ENCODE results near the gene PHF13. TPM values are rescaled to one million over a fixed set of nuclear protein-coding genes. Genes with fewer than 3 reads are reported as not detected.

Gene PHF13
- total RNA-seq, 1 donor from 2014 or later = 16.3 TPM

GRCh38 chr1:6586404-6586816 is 27.1 kb upstream of the PHF13 start:
- intact Hi-C loops (cut with micrococcal nuclease) = no loop called here

- intact Hi-C loops (cut with micrococcal nuclease) = no loop called here
These were observed 26.1 kb upstream of the PHF13 start for GRCh38 chr1:6587261-6588005.

- intact Hi-C loops (cut with micrococcal nuclease) = no loop called here
These were observed 25.2 kb upstream of the PHF13 start for GRCh38 chr1:6588128-6588892.

- intact Hi-C loops (cut with micrococcal nuclease) = no loop called here
These were observed 24.5 kb upstream of the PHF13 start for GRCh38 chr1:6588893-6589520.

- intact Hi-C loops (cut with micrococcal nuclease) = no loop called here
These were observed 23.5 kb upstream of the PHF13 start for GRCh38 chr1:6590046-6590445.

GRCh38 chr1:6591222-6591621 is 22.3 kb upstream of the PHF13 start:
- intact Hi-C loops (cut with micrococcal nuclease) = no loop called here

GRCh38 chr1:6591644-6592043 is 21.9 kb upstream of the PHF13 start:
- intact Hi-C loops (cut with micrococcal nuclease) = no loop called here

GRCh38 chr1:6592441-6592840 is 21.1 kb upstream of the PHF13 start:
- intact Hi-C loops (cut with micrococcal nuclease) = no loop called here

GRCh38 chr1:6592865-6593593 is 20.5 kb upstream of the PHF13 start:
- intact Hi-C loops (cut with micrococcal nuclease) = no loop called here

- intact Hi-C loops (cut with micrococcal nuclease) = no loop called here
These were observed 19.7 kb upstream of the PHF13 start for GRCh38 chr1:6593810-6594209.

GRCh38 chr1:6594977-6595740 is 18.4 kb upstream of the PHF13 start:
- intact Hi-C loops (cut with micrococcal nuclease) = no loop called here

- intact Hi-C loops (cut with micrococcal nuclease) = no loop called here
These were observed 17.2 kb upstream of the PHF13 start for GRCh38 chr1:6596351-6596750.

- intact Hi-C loops (cut with micrococcal nuclease) = no loop called here
These were observed 16.4 kb upstream of the PHF13 start for GRCh38 chr1:6596886-6597776.

GRCh38 chr1:6597777-6598131 is 15.8 kb upstream of the PHF13 start:
- intact Hi-C loops (cut with micrococcal nuclease) = no loop called here

GRCh38 chr1:6599141-6599975 is 14.2 kb upstream of the PHF13 start:
- intact Hi-C loops (cut with micrococcal nuclease) = no loop called here

GRCh38 chr1:6599991-6600390 is 13.5 kb upstream of the PHF13 start:
- intact Hi-C loops (cut with micrococcal nuclease) = loop anchor here (2.0 to 10.0 kb wide), 4 partner anchors 45 to 355 kb away; partner anchors contain the start of genes CAMTA1, DNAJC11, HES3 and NOL9

- intact Hi-C loops (cut with micrococcal nuclease) = loop anchor here (2.0 to 10.0 kb wide), 4 partner anchors 46 to 356 kb away; partner anchors contain the start of genes CAMTA1, DNAJC11, HES3 and NOL9
These were observed 13.0 kb upstream of the PHF13 start for GRCh38 chr1:6600410-6601048.

Measured in T-helper 2 cell treated with Interferon-gamma antibody and Interleukin-4, amounts not matched to agents 100 ng/mL and 5 ng/mL, for 36 hours (primary cell).